PC-3 (cell line): Measurements from ENCODE around the gene RHEX.

ENCODE experiments used
- CTCF ChIP-seq: fragments of 300-600 bp; sonication (generic); conservative IDR thresholded peaks from 2 replicates; pipeline ENCODE4 v1.5.1; 2017; ENCODE audit warnings: antibody characterized with exemption, low read depth, mild to moderate bottlenecking, low read length
- EZH2 ChIP-seq: fragments of 300-600 bp; sonication (generic); IDR thresholded peaks from one replicate; pipeline ENCODE4 v1.6.1; 2017; ENCODE audit warnings: antibody characterized with exemption, mild to moderate bottlenecking, low read length; ENCODE audit not compliant: unreplicated experiment
- EZH2phosphoT487 ChIP-seq: fragments of 300-600 bp; sonication (generic); IDR thresholded peaks from 2 replicates; pipeline ENCODE4 v1.6.1; 2018; ENCODE audit warnings: mild to moderate bottlenecking, antibody characterized with exemption, low read length, borderline replicate concordance

- no peak for TF ChIP-seq EZH2
- TF ChIP-seq CTCF = no peak
- no peak for TF ChIP-seq EZH2phosphoT487
Measured at GRCh38 chr1:206122686-206123085, 69.7 kb downstream of the RHEX start.
